ENCODE data around the gene TMEM174.

The TMEM174 gene

DNA sequence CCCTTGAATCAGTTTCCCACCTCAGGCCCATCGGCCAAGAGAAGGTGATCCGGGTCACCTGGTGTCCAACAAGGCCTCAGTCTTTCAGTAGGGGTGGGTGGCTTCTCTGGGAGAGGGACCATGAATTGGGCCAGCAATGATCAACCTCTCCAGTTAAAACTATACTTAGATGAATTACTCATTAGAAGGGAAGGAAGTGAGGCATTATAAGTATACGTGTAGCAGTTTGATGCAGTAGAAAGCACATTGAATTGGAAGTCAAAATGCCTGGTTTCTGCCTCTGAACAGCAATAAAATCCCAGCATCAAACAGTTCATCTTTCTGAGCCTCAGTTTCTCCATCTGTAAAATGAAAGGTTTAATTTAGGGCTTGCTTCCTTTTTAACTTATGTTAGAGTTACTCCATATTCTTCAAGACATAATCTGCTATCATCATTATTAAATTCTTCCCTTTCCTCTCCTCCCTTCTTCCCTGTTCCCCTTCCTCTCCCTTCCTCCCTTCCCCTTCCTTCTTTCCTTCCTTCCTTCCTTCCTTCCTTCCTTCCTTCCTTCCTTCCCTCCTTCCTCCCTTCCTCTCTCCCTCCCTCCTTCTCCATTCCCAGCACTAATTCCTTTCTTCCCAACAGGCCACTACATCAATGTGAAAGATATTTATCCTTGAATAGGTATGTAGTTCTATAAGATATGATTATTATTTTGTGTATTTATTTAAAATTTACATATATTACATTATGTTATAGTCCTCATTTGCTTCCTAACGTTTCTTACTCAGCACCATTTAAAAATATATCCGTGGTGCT lies 18.6 kb upstream of the TMEM174 start:
- no peak for DNase-seq

DNA sequence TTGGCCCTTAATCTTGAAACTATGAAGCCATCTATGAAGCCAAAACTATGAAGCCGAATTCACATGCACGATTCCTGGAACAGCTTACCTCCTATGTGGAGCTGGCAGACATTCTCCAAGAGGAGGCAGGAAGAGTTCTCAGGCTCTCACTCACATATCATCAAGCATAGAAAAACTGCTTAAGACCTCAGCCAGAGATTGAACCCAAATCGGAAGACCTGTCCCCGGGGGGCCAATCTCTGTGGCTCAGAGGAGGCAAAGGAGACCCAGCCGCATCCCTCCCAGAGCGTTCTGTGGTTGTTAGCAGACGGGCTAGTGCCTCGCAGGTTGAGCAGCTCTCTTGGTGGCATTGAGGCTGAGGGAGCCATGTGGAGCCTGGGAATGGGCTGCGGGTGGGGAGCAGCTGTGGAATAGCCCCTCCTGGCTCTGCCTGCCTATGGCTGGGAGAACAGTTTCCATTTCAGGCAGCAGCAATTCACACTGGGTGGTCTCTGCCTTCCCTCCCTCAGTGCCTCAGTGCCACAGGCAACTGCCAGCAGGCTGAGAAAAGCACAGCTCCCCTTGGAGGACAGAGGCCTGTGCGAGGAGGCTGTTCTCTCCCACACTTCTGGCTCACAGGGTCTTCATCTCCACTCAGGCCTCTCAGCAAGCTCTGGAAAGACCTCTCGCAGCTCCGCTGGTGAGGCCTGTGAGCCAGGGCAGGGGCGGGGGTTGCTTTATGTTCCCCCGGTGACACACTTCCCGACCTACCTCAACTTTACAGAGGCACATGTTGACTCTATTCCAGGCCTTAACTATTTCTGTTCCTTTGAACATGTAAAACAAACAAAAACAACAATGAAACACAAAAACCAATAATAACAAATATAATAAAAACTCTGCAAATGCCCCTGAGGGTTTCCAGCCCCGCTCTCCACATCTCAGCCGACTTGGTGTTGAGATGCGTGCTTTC lies 17.4 kb upstream of the TMEM174 start:
- no peak for DNase-seq

DNA sequence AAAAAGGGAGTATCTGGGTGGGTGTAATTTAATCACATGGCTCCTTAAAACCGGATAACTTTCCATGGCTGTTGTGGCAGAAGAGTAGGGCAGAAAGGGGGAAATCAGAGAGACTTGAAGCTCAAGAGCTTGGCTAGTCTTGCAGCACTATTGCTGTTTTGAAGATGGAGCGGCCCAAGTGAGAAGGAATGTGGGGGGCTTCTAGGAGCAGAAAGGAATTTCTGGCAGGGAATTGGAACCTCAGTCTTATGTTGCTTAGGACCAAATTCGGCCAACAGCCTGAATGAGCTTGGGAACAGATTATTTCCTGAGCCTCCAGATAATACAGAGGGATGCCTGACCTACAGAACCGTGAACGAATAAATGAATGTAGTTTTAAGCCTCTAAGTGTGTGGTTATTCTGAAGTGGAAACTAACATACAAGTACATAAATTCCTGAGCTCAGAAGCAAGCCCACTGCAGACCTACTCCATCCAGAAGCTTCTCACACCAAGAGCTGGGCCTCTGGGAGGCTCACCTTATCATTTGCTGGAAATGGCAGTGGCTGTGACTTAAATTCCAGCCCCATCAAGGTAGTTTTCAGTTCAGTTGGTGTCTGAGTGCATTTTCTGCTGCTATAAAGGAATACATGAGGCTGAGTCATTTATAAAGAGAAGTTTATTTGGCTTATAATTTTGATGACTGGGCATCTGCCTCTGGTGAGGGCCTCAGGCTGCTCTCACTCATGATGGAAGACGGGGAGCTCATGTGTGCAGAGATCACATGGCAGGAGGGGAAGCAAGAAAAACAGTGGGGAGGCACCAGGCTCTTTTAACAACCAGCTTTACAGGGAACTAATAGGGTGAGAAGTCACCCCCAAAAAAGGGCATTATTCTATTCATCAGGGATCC lies 15.3 kb upstream of the TMEM174 start:
- DNase-seq = no peak

DNA sequence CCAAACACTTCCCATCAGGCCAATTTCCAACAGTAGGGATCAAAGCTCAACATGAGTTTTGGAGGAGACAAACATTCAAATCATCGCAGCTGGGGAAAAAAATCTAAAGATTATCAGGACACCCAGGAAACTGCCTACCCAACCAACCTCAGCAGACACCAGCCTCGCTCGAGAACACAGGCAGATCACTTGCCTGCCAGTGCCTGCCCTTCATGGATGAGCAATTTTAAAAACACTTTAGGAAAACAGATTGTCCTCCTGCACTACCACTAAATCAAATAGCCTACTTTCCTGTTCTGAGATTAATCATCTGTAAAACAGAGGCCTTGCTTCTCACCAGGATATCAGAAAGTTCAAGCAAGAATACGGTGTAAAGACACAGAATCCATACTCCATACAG lies 14.7 kb upstream of the TMEM174 start:
- no peak for DNase-seq

GRCh38 chr5:73160239-73160671 lies 12.7 kb upstream of the TMEM174 start:
- no peak for DNase-seq

- DNase-seq = peak; percentile 31
Observed at GRCh38 chr5:73170522-73170921, 2.5 kb upstream of the TMEM174 start.

- DNase-seq = no peak
Observed at GRCh38 chr5:73171495-73171894, 1.5 kb upstream of the TMEM174 start.

- DNase-seq = no peak
Observed at GRCh38 chr5:73174100-73174815, 1.3 kb downstream of the TMEM174 start.

- DNase-seq = no peak
Observed at GRCh38 chr5:73176250-73176649, 3.3 kb downstream of the TMEM174 start.

- no peak for DNase-seq
Observed at GRCh38 chr5:73178265-73178664, 5.3 kb downstream of the TMEM174 start.

- DNase-seq = no peak
Observed at GRCh38 chr5:73179730-73180129, 6.7 kb downstream of the TMEM174 start.

- peak; percentile 33 for DNase-seq
Observed at GRCh38 chr5:73180566-73180965, 7.6 kb downstream of the TMEM174 start.

DNA sequence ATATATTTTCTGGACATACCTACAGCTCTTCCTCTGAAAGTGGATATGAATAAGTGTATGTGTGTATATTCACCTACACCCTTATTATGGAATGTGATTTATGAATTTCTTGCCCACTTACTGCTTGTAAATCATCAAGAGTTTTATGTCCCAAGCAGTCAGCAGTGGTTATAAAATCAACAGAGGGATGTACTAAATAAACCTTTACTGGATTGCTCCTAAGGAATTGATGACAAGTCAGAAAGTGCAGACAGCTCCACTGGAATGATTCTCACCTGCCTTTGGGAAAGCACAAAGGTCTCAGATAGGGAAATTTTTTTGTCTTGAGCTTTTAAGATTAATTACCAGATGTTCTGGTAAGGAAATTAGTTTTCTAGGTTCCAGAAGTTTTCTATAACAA lies 9.3 kb downstream of the TMEM174 start:
- DNase-seq = no peak

GRCh38 chr5:73183000-73183399 lies 10.0 kb downstream of the TMEM174 start:
- no peak for DNase-seq

DNA sequence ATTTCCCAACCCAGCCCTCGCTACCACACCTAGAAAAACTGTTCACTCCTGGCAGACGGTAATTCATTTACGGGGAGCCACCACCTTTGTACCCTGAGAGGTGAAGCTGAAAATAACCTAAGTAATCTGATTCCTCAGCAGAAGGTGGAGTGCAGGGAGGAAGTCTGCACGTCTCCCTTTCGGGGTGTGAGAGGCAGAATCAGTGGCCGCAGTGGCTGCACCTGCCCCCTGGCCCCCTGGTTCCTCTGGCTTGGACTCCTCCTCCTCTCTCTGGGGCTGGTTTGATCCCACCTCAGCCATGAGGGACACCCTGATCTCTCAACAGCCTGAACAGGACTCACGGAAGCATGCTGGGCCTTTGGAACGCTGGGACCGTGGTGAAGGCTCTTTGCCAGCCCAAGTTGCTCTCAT lies 10.5 kb downstream of the TMEM174 start:
- DNase-seq = no peak

- peak; percentile 43 for DNase-seq
Observed at GRCh38 chr5:73186976-73187375, 14.0 kb downstream of the TMEM174 start.

DNA sequence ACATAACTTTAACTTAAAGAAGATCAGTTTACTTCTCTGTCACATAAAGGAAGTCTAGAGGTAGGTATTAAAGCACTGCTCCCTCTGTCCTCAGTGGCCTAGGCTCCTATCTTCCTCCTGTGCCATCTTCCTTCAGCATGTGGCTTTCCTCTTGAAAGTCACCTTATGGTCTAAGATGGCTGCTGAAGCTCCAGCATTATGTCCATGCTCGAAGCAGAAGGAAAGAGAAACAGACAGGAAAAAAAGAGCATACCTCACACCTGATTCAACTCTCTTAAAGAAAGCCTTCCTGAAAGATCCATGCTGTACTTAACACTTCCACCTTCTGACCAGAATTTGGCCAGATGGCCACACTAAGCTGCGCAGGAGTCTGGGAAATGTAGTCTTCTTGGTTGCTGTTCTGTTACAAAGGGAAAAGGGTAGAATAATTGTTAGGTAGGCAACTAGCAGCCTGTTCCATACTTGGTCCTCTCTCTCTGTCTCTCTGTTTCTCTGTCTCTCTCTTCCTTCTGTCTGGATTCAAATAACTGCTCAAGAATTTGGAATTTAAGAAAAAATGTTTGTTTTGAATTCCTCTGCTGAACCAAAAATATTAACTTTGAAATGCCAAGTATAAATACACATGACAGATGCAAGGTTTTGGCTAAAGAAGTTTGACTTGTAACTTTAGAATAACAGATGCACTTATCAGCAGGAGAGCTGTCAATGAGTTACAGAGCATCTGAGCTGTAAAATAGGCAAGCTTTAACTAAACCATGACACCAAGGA lies 16.0 kb downstream of the TMEM174 start:
- peak; percentile 23 for DNase-seq

GRCh38 chr5:73189871-73190376 lies 16.9 kb downstream of the TMEM174 start:
- DNase-seq = peak; percentile 50

GRCh38 chr5:73192370-73192769 lies 19.4 kb downstream of the TMEM174 start:
- DNase-seq = no peak

DNA sequence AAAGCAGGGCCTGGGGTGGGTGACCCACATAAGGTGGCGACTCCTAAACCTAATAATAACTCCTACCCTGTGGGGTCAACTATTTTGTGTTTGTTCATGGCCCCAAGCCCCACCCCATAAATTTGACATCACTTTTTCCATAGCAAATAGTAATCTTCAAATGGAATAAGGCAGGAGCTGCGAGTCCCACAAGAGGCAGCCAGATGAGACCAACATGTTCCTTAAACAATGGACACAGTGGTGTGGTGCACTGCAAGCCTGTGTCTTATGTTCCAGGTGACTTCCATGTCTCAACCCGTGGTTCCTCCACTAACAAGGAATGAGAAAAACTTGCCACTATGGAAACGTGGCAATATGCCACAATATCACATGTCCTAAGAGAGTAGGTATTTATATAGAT lies 20.6 kb downstream of the TMEM174 start:
- DNase-seq = no peak

GRCh38 chr5:73196201-73196600 lies 23.2 kb downstream of the TMEM174 start:
- no peak for DNase-seq
